ENCODE data around the gene CCDC68. TPM values are rescaled to one million over a fixed set of nuclear protein-coding genes. Genes with fewer than 3 reads are reported as not detected.

Gene CCDC68
- total and polyA plus RNA-seq, 2 of the 4 experiments (the other 2 are of a cell fraction): 0.46 to 0.54 TPM

GRCh38 chr18:54856105-54856646 is 103.1 kb downstream of the CCDC68 start:
- H3K4me1 ChIP-seq (ENCODE audit: control insufficient read depth, insufficient read depth, low read length): no peaks in the 10 kb centered on the region
- no peak overlapping the region for H3K23ac ChIP-seq (ENCODE audit: low read depth, low read length)
- no peak overlapping the region for H3K4me3 ChIP-seq (ENCODE audit: insufficient read depth, low read depth, low read length)
- H3K56ac ChIP-seq (ENCODE audit: extremely low read depth, insufficient read depth, low read length): no peak overlapping the region
- H2BK5ac ChIP-seq (ENCODE audit: low read depth, low read length, poor library complexity, severe bottlenecking): no peak overlapping the region
- no peak overlapping the region for H3K14ac ChIP-seq (replicated peaks; ENCODE audit: low read depth, low read length)
- in situ Hi-C loops (cut with MboI; ENCODE audit: low sequenced_read_pairs) (no loop called here), intact Hi-C loops (cut with micrococcal nuclease) (no loop called here), dilution Hi-C loops (cut with HindIII; ENCODE audit: low sequenced_read_pairs, unreplicated experiment) (no loop called here)
- DNase-seq (no peak), ATAC-seq (ENCODE audit: low read depth) (no peak)
- H2BK15ac ChIP-seq (ENCODE audit: low read depth, low read length): no peak overlapping the region
- H4K5ac ChIP-seq (ENCODE audit: low read depth, low read length): no peak overlapping the region
- no peaks in the 10 kb centered on the region for H3K9me3 ChIP-seq (ENCODE audit: control insufficient read depth, insufficient read depth, low read length)
- H3K9me1 ChIP-seq (ENCODE audit: insufficient read depth, low read length): 0 out of 2 replicates have a peak, but pooled peaks cover 2% of the 10 kb centered on the region
- no peak for TF ChIP-seq BHLHE40 (IDR thresholded peaks at IDR 0.05; ENCODE audit: low read depth, low read length)
- no peak for TF ChIP-seq FOS (IDR thresholded peaks at IDR 0.05; ENCODE audit: low read depth, low read length)
- TF ChIP-seq SMC3 (IDR thresholded peaks at IDR 0.05; ENCODE audit: low read depth, low read length): no peak
- no peak for TF ChIP-seq RCOR1 (IDR thresholded peaks at IDR 0.05; ENCODE audit: insufficient replicate concordance, low read length)
- TF ChIP-seq NFE2L2 (IDR thresholded peaks at IDR 0.05; ENCODE audit: low read depth, low read length): no peak
- no peak for TF ChIP-seq CEBPB (IDR thresholded peaks at IDR 0.05; ENCODE audit: low read depth, low read length)
- no peak for TF ChIP-seq ELK1 (IDR thresholded peaks at IDR 0.05; ENCODE audit: borderline replicate concordance, low read depth, low read length)
- TF ChIP-seq MAZ (IDR thresholded peaks at IDR 0.05; ENCODE audit: borderline replicate concordance, low read depth, low read length): no peak
- no peak for TF ChIP-seq POLR2A (IDR thresholded peaks at IDR 0.05; ENCODE audit: low read depth, low read length)
- no peak for TF ChIP-seq MXI1 (IDR thresholded peaks at IDR 0.05; ENCODE audit: borderline replicate concordance, low read depth, low read length)
- no peak for TF ChIP-seq RFX5 (IDR thresholded peaks at IDR 0.05; ENCODE audit: low read depth, low read length)
- no peak overlapping the region for H3K18ac ChIP-seq (ENCODE audit: low read depth, low read length)
- H2BK120ac ChIP-seq (ENCODE audit: low read depth, low read length): no peak overlapping the region
- ChIA-PET POLR2A (ENCODE audit: unreplicated experiment) (no interaction called here), CTCF (interaction anchor here (1.5 kb wide), 1 partner anchor 9 kb away, joined by 3 read pairs; no protein-coding TSS in a partner anchor)
- no peak overlapping the region for H2BK20ac ChIP-seq (ENCODE audit: low read depth, low read length)
- no peak overlapping the region for H3K4ac ChIP-seq (ENCODE audit: low read depth, low read length)
- H2AK5ac ChIP-seq (ENCODE audit: low read depth, low read length): no peak overlapping the region
- no TSS peak for BruUV-seq (replicated peaks)
- H3K4me2 ChIP-seq (ENCODE audit: low read depth, low read length): no peak overlapping the region
- no peaks in the 10 kb centered on the region for H4K20me1 ChIP-seq (ENCODE audit: insufficient read depth, low read length)
- H3K27ac ChIP-seq (ENCODE audit: insufficient read depth, low read length): no peak overlapping the region
- no peak overlapping the region for H3K9ac ChIP-seq (ENCODE audit: low read depth, low read length)
- no peak overlapping the region for H2AFZ ChIP-seq (replicated peaks; ENCODE audit: low read length, poor library complexity)
- no peaks in the 10 kb centered on the region for H3K36me3 ChIP-seq (ENCODE audit: control insufficient read depth, insufficient read depth, low read length)
- H4K91ac ChIP-seq (ENCODE audit: insufficient read depth, low read depth, low read length): no peak overlapping the region
- WGBS, 2 experiments (ENCODE audit: extremely low coverage in 2 of 2, insufficient read length in 1 of 2): 83% methylated on average over 1 of the region's 2 CpGs; no CpG with 5 or more reads in 1 of the 2 experiments
- no peak overlapping the region for H2AK9ac ChIP-seq (replicated peaks; ENCODE audit: low read depth, low read length, poor library complexity)
- H3K79me1 ChIP-seq (ENCODE audit: low read depth in 1 of 2, low read length in 2 of 2): no peaks in the 10 kb centered on the region
- no peaks in the 10 kb centered on the region for H3K27me3 ChIP-seq (ENCODE audit: control insufficient read depth, insufficient read depth, low read length)
- no peak overlapping the region for H4K8ac ChIP-seq (ENCODE audit: low read depth in 2 of 2, low read length in 2 of 2)

Measured in IMR-90 (cell line).